ENCODE data around the gene BACH2.
"Not testable (repeated sequence)": the region's sequence is repeated elsewhere in the genome, so short reads cannot be mapped to it uniquely, and the experiment has no call there.

The BACH2 gene

DNA sequence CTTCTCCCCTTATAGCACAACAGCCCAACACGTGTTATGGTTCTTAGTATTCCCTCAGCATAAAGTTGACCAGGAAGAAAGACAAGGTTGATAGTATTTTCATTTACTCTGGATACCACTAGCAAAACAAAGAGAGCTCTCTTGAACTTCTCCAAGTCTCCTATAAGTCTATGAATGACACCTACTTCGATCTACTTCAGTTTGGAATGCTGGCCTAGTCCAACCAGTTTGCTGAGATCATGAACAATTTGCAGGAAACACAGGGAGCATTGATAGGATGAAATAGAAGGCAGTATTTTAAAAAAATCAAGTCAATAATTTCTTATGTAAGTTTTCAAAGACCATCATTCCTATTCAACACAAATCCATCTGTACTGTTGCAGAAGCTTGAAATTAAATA is 308.8 kb downstream of the BACH2 start:
- no peak for DNase-seq (ENCODE audit: low spot score)

- no peak for DNase-seq (ENCODE audit: low spot score)
Measured at GRCh38 chr6:89987140-89987539, 309.5 kb downstream of the BACH2 start.

DNA sequence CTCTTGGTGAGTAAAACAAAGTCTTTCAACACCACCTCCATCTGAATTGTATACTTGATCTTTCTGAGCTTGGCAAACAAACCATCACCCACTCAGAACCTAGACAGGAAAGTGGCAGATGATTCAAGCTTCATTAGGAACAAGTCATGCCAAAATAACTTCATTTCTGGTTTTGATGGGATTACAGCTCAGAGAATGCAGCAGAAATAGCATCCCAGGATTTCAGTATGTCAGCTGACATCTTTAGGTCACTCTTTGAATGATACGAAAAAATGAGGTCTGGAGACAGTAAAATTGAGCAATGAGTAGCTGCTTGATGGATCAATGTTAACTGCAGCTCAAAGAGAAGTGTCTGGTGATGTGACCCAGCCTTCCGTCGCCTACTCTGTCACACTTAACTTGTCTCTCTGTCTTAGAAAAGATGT is 310.0 kb downstream of the BACH2 start:
- no peak for DNase-seq (ENCODE audit: low spot score)

DNA sequence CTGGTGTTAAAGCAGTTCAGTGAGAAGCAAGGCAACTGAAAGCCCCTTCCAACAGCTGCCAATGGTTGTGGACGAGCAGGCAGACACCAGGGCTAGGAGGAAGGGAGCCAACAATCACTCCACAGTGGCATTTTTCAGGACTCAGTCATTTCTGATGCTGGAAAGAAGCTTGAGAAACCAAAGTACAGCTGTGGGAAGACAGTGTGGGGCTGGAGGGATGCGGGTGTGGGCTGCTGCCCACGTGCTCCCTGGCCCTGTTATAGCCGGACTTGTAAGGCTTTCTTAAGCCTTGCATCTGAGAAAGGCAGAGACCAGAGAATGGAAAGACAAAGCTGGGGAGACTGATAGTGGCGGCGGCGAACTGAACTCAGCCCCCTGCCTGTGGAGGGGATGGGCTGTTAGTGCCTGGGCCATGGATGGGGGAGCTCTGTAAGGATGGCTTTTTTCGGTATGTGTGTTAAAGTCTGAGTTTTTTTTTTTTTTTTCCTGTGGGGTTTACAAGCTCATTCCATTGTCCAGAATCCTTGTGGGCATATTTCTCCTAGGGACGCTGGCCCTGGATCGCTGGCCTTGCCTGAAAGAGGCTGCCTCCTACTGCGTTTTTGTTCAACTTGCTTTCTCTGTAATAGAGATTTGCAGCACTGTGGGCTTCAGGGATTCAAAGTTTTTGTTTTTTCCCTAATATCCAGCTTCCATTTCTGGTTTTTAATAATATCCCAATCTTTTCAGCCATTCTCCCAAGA is 310.7 kb downstream of the BACH2 start:
- DNase-seq (ENCODE audit: low spot score), result no peak

GRCh38 chr6:89984926-89985750 is 311.5 kb downstream of the BACH2 start:
- no peak for DNase-seq (ENCODE audit: low spot score)

DNA sequence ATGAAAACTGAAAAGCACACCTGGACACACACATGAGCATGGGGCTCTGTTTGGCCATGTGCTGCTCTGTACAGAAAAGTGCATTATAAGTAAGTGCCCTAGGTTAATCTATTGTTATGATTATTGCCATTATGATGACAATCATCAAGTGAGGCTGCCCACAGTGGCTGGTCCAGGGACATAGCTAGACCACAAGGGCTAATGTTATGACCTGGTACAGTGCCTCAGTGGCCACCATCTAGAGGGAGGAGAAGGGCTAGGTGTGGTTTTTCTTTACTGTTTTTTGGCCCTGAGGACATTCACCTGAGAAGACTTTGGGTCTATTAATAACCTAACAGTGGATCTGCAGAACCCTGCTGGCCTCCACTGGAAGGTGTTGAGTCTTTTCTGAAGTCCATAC is 316.3 kb downstream of the BACH2 start:
- no peak for DNase-seq (ENCODE audit: low spot score)

GRCh38 chr6:89979481-89980119 is 317.0 kb downstream of the BACH2 start:
- no peak for DNase-seq (ENCODE audit: low spot score)

GRCh38 chr6:89978749-89979145 is 317.9 kb downstream of the BACH2 start:
- DNase-seq (ENCODE audit: low spot score), result no peak

DNA sequence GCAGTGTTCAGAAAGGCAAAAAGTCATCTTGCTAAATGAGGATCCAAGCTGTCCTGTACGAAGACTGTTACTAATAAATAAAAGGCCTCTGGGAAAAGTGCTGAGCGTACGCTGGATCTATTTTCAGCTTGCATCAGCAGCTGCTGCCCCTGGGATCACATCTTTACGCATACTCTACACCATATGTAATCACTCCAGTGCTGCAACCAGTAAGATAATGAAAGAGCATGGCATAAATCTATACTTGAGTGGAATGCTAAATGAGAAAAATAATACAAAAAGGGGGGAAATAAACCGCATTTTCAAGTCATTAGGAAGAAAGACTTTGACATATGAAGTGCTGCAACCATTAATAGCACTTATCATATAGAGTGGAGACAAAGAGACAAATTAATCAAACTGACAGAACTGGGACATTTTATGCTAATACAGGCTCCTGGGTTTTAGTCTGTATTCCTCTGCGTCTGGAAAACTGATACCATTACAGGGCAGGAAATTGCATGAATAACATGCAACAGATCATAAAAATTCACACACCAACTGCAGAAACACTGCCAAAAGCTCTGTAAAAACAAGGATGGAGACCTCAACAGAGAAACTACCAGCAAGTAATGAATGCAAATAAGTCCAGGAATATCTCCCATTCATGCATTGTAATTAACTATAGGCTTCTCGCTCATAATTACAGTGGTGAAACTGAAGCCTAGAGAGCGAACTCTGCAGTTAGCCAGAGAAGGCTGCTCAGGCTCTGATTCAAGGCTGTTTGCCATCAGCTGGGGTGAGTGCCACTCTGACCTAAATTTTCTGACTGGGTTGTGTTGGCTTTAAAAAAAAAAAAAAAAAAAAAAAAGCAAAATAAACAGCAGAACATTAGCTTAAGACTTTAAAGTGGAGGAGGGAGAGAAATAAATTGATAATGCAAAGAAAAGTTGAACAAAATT is 318.6 kb downstream of the BACH2 start:
- no peak for DNase-seq (ENCODE audit: low spot score)

DNA sequence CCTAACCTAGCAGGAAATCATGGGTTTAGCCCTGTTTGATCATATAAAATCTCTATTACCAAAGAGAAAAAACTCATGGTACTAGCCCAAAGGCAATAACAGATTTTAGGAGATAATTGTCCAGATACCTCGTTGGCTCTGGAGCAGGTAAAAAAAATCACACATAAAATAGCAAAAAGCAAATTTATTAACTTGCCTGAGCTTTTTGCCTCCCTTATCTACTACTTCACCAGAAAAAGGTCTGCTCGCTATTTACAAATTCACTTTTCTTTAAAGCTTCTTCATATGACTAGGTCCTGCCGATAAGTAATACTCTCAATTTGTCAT is 320.0 kb downstream of the BACH2 start:
- DNase-seq (ENCODE audit: low spot score), result no peak

GRCh38 chr6:89975991-89976693 is 320.5 kb downstream of the BACH2 start:
- DNase-seq (ENCODE audit: low spot score), result no peak

- no peak for DNase-seq (ENCODE audit: low spot score)
Measured at GRCh38 chr6:89975366-89975765, 321.3 kb downstream of the BACH2 start.

DNA sequence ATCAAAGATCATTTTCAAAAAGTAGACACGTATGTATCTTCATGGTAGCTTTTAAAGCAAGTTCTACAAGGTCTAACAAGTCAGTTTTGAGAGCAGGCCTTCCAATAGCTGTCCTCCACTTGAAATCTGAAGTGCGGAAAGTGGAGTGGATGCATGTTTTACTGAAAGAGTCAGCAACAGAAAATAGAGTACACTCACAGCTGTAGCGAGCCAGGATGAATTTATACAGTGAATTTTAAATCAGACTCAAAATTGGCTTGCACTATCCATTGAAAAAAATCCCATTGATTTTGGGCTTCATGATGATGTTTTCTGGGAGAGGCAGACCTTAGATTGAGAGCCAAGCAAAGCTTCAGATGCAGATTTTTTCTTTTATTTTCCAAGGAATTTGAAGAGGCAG is 321.8 kb downstream of the BACH2 start:
- no peak for DNase-seq (ENCODE audit: low spot score)

DNA sequence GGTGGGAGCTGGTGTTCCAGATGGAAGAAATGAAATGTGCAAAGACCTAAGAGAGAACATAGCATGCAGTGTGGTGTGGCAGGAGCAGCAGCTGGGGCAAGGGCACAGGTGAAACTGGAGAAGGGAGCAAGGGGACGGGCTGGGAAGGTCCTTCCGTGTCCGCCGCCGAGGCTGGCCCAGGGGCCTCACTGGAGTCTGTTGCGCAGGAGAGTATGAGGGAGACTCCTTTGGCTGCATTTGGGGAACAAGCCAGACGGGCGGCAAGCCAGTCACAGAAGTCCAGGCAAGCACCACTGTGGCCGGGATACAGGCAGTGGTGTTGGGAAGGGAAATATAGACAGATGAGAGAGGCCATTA is 324.6 kb downstream of the BACH2 start:
- DNase-seq (ENCODE audit: low spot score), result no peak

GRCh38 chr6:89971338-89972024 is 325.2 kb downstream of the BACH2 start:
- not testable (repeated sequence) for DNase-seq (ENCODE audit: low spot score)

DNA sequence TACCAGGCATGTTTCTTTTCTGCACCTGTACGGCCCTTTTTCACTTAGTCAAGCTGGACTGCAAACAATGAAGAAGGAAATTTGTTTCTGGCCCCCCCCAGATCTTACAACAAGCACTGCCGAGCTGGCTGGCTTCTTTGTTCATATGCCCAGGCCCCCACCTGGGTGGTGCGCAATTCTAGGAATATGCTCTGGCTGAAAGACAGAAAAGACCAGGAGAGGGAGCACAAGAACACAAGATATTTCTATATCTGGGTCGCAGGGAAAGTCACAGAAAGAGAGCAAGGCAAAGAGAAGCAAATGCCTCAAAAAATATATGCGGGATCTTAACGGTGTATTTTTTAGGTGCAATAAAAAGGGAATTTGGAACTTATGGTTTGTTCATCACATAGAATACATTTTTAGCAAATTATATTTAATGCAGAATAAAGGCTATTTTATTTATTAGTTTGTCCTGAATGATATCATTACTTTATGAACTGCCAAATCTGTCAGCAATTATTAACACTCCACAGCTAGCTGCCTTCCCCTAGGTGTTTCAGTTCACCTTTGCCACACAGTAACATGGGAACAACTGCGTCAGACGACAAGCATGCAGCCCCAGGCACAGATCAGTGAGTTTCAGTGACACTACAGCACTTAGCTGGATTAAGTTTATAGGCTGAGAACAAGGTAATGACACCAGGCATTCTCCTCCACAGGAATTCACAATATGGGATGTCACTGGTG is 325.9 kb downstream of the BACH2 start:
- peak; percentile 2 for DNase-seq (ENCODE audit: low spot score)

DNA sequence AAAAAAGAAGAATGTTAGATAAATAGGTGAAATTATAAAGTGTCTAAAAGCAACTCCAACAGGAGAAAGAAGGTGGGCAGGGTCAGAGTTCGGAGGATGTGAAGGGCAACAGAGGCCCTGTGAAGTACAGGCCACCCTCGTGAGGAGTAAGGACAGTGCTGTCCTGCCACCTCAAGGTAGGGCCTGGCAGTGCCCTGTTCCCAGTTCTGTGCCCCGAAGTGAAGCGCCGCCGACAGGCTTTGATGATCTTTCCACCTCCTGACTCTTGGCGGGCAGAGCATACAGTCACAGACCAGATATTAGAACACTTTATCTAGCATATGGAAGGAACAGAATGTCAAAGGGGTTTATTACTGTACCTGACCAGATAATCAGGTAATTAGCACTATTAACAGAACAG is 326.6 kb downstream of the BACH2 start:
- DNase-seq (ENCODE audit: low spot score), result no peak

GRCh38 chr6:89966913-89967312 is 329.7 kb downstream of the BACH2 start:
- DNase-seq (ENCODE audit: low spot score), result no peak

DNA sequence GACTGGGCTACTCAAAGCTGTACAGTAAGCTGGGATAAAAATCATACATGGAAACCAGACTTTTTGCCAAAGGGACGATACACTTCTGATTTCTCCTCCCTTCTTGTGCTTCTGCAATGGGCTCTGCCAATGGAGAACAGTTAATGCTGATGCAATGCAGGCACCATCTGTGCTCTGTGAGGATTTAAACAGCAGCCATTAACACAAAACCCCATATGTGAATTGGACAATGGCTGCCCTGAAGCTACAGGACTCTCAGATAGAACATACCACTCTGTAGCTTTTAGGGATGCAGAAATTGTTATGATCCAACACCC is 330.5 kb downstream of the BACH2 start:
- no peak for DNase-seq (ENCODE audit: low spot score)

Data from LoVo (cell line).